Measurements from ENCODE around the gene RHOU. TPM values are rescaled to one million over a fixed set of nuclear protein-coding genes. Genes with fewer than 3 reads are reported as not detected.

The RHOU gene
- polyA plus RNA-seq, 1 donor: 16.6 TPM

DNA sequence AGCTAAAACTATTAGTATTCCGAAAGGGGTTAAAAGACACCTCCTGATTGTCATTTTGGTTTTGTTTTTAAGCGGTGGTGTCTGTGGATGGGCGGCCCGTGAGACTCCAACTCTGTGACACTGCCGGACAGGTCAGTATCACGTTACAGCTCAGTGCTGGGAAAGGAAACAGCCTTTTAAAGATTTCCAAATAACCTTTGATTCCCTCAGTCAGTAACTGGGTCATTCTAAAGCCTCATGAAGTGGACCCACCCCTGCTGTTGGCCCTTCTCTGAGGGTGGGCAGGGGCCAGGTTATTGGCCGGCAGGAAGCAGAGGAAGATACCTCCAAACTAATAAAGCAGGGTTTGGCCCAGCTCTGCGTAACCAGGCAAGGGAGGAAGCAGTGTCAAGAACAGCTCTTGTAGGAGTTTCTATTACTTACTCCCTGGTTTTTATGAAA is 2.3 kb downstream of the RHOU start:
- no peak for DNase-seq (ENCODE audit: low read depth)

DNA sequence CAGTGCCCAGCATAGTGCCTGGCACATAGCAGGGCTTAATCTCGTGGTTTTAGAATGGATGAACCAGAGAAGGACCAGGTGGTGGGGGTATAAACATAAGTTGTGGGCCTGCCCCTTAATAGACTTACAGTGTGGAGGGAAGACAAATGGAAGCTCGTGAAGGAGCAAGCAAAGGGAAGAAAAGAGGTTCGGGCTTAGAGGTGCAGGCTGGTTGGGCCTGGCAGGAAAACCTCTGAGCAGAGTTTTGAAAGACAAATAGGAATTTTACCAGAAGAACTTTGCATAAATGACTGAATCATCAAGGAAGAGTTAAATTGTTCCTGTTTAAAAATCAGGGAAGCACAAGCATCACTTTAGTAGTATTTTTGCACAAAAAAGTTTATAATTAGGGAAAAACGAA is 4.5 kb downstream of the RHOU start:
- DNase-seq (ENCODE audit: low read depth): no peak

DNA sequence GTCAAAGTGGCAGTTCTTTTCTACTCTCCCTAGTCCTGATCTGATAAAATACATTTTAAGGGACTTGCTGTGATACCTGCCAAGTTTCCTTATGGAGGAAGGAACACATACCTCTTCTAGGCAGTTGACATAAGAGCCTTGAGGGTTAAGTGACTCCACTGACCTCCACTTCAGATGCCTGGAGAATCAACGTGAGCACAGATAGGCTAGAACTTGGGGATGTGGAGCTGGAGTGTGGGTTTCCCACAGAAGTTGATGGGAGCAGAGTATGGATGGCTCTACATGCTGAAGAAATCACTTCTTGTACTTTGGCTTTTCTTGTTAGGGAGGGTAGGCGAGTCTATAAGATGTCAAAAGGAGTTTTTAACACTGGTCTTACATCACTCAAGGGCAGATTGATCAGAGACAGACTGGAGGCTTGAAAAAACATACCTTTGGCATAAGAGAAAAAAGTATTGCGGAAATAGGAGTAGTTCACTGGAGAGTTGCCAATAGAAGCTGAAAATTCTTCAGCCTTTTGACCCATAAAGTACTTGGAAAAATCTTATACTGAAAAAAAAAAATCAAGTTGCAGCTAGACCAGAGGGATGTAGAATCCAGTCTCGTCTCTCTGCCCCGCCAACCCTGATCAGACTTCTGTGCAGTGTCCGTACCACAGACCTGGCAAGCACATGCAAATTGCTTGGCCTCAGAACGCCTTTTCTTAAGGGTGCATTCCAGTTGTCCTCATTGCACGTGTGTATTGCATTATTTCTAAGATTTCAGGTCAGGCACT is 5.5 kb downstream of the RHOU start:
- DNase-seq (ENCODE audit: low read depth): no peak

- no peak for DNase-seq (ENCODE audit: low read depth)
Measured at GRCh38 chr1:228742281-228742860, 7.1 kb downstream of the RHOU start.

DNA sequence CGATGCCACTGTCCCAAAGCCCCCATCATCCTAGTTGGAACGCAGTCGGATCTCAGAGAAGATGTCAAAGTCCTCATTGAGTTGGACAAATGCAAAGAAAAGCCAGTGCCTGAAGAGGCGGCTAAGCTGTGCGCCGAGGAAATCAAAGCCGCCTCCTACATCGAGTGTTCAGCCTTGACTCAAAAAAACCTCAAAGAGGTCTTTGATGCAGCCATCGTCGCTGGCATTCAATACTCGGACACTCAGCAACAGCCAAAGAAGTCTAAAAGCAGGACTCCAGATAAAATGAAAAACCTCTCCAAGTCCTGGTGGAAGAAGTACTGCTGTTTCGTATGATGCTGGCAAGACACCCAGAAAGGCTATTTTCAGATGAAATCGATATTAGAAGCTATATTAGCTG is 8.1 kb downstream of the RHOU start:
- no peak for DNase-seq (ENCODE audit: low read depth)

DNA sequence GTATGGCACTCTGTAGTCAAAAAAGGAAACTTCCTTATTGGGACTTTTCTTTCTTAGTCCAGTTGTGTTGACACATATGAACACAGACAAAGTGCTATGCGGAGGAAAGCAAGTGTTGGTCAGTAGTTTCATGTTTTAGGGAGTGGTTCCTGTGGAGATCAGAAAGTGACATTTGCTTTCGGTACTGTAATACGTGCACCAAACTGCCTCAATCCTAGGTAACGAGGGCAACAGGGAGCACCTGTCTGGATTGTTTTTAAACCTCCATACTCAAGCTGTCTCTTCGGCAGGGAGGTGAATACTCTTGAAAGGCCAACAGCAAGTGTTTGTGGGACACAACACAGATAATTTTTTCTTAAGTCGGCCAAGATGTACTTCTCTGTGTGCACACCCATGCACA is 9.1 kb downstream of the RHOU start:
- no peak for DNase-seq (ENCODE audit: low read depth)

DNA sequence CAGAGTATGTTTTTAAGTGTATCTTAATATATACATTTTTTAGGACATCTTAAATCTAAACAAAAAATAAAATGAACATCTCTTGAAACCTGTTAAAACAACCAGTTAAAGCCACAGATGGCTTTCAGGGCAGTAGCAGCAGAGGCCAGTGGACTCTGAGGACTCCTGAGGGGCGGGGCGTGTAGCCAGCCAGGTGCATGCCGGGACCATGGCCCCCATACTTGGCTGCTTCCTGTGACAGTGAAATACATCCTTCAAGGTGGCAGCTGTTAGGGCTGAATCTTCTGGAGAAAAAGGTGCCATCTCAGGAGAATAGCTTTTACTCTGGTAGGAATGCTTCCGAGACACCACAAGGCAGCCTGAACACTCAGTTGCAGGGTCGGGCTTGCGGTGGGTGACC is 9.6 kb downstream of the RHOU start:
- no peak for DNase-seq (ENCODE audit: low read depth)

DNA sequence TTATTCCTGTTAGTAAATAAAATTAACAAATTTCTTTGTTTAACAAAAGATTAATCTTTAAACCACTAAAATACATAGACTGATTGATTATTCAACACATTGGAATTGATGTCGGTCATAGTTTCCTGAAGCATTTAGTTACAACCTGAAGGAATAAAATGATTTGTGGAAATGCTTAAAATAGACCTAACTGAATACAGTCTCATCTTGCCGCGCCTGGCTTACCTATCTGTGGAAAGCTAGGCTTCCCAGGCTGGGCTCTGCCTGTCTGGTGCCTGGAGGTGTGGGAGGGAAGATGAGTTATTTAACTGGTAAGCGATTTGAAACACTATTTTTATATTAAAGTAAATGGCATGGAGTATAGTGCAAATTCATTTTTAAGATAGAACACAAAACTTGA is 10.2 kb downstream of the RHOU start:
- no peak for DNase-seq (ENCODE audit: low read depth)

DNA sequence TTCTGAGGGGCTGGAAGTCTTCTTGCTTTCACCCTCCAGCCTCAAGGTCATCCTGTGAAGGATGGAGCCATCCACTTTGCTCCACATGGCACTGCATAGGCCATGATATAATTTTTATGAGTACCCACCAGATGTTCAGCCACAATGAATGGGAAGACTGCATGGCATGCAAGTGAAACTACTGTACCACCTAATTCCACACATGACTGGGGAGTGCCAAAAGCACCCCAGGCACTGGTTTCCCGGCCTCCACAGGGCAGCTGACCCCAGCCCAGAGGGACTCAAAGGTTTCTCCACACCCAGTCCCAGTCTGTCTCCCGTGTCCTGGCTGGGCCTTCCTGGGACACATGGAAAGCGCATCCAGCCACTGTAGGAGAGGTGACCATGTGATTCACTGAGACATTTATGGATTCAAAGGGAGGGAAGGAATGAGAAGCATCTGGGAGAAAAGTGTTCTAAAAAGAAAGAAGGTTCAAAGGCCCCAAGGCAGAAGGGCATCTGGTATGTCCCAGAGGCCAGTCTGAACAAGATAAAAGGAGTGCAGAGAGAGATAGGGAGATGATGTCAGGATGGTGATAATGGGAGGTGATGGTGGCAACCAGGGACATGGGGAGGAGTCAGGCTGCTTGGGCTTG is 12.1 kb downstream of the RHOU start:
- no peak for DNase-seq (ENCODE audit: low read depth)

DNA sequence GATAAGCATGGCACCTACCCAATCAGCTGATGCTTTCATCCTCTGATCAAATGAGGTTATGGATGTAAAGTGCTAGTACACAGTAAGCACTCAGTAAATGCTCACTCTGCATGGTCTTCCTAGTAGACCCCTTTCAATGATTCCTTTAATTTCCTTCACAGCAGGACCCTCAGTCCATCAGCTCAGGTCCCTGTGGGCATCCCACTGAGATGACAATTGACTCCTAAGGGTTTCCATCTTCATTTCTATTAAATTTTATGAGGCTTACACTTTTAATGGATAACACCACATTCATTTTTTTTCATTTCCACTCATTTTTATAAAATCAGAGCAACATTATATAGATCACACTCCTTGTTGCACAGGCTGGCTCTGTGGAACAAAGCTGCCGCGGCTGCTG is 12.8 kb downstream of the RHOU start:
- no peak for DNase-seq (ENCODE audit: low read depth)

DNA sequence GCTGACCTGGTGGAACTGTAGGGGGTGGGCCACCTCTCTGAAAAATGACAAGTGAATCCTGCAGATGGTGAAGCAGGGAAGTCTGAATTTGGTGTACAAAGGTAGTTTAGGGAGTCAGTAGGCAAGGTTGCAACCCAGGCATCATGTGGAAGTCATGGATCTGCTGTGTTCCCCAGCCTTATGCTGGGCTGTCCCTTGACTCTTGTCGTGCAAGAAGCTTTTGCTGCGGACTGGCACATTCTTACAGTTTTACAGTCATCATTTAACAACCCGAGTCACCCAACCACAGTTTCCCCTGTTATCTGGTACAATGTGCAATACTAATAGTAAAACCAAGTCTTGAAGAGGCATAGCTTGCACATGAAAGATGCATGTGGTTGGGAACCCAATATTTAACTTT is 13.2 kb downstream of the RHOU start:
- DNase-seq (ENCODE audit: low read depth): no peak

GRCh38 chr1:228749765-228750164 is 14.5 kb downstream of the RHOU start:
- no peak for DNase-seq (ENCODE audit: low read depth)

DNA sequence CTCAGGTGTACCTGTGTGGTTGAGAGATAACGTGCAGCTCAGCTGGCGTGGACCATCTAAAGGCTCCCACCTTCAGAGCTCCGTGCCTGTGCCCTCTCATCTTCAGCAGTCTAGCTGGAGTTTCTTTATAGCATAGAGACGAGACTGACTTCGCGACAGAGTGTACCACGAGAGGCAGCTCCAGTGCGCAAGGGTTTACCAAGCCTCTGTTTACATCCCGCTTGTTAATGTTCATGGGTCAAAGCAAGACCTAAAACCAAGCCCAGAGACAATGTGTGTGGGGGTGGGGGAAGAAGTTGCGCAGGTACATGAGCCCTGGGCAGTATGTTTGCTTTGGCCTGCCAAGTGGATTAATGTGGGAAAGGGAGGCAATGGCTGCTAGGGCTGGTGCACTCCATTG is 15.6 kb downstream of the RHOU start:
- no peak for DNase-seq (ENCODE audit: low read depth)

- no peak for DNase-seq (ENCODE audit: low read depth)
Measured at GRCh38 chr1:228751360-228752098, 16.2 kb downstream of the RHOU start.

- no peak for DNase-seq (ENCODE audit: low read depth)
Measured at GRCh38 chr1:228752258-228752657, 17.0 kb downstream of the RHOU start.

DNA sequence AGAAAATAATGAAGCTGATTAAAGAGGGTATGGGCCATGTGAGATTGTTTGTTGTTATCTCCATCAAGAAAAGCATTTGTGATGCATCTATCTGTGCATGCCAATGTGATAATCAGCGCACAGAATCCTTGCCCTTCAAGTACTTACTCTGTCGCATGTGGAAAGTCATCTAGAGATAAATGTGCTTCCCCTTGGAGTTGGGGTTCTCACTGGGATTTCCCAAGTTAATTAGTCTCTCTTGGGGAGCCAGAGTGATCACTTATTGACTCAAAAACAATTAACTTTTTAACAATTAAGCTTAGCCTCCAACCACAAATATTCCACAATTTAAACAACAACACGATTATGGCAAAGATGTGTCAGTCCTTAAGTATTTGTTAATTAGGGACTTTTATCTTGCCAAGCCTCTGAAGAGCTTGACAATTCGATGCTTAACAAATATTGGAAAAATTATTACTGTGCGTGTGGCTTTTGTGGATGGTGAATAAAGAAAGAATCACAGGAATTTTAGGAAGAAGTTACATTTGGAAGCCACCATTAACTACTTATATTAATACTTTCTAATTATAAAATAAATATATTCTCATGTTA is 17.5 kb downstream of the RHOU start:
- no peak for DNase-seq (ENCODE audit: low read depth)

DNA sequence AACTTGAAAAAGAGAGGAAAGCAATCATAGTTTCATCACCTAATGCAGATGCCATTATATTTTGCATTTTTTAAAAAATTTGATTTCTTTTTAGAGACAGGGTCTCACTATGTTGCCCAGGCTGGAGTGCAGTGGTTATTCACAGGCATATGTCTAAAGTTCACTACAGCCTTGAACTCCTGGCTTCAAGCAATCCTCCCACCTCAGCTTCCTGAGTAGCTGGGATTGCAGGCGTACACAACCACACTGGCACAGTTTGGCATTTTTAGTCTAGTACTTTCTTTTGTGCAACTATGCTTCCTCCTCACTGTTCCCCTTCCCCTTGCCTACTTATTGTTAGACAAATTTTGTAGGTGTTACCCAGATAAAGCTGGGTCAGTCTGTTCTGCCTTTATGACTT is 18.0 kb downstream of the RHOU start:
- DNase-seq (ENCODE audit: low read depth): no peak

GRCh38 chr1:228753786-228754360 is 18.6 kb downstream of the RHOU start:
- DNase-seq (ENCODE audit: low read depth): no peak

DNA sequence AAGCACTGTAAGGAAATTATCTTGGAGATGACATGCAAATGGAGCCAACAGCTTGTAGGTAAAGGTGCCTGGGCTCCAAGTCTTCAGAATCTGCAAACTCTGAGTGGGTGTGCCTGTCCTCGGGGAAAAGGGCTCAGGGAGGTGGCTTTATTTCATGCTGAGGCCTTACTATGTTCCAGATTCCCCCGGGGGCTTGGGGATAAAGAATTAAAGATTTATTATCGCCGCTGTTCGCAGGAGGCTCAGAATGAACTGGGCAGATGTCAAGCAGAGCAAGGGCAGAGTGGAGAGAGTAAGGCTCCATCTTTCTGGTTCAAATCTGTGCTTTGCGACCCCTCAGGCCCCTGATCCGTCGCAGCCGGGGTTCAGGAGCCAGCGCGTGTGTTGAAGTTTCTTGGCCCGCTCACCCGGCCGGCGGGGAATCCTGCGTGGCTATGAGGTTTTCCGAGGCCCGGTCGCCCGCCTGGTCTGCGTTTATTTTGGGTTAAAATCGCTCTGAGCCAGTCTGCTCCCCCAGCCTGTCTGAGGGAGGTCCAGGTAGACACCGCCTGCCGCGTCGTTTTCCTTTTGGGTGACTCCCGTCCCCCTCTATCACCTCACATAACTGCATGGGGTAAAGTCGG is 19.5 kb downstream of the RHOU start:
- DNase-seq (ENCODE audit: low read depth): no peak

- no peak for DNase-seq (ENCODE audit: low read depth)
Measured at GRCh38 chr1:228755800-228756199, 20.5 kb downstream of the RHOU start.

DNA sequence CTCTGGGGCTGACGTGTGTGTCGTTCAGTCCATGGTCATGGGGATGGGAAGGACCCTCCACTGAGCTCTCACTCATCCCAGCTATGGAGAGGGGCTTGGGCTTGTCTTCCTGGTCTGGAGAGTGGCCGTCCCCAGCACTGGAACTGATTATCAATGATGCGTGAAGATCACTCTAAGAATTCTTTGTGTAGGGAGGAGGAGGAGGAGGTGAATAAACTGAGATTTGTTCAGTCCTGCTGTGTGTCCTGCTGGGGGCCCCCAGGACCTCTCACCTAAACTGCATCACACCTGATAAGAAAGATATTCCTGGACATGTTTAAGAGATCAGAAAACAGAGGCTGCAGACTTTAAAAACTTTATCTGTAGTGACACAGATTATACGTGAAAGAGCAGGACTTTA is 21.2 kb downstream of the RHOU start:
- no peak for DNase-seq (ENCODE audit: low read depth)

Measured in forelimb muscle (tissue), 1 donor.